GM19238 (cell line): Measurements from ENCODE around the gene PDE6D.
"Not testable (repeated sequence)": the region's sequence is repeated elsewhere in the genome, so short reads cannot be mapped to it uniquely, and the experiment has no call there.

Experiments
- DNase-seq: peaks from one replicate; pipeline ENCODE4 v3.0.0; 2011; ENCODE audit warnings: low spot score; ENCODE audit not compliant: insufficient read length

Gene PDE6D

GRCh38 chr2:231720292-231720986, 60.6 kb downstream of the PDE6D start:
- no peak for DNase-seq

GRCh38 chr2:231718799-231719198, 62.3 kb downstream of the PDE6D start:
- DNase-seq = no peak

- peak; percentile 72 for DNase-seq
Observed at GRCh38 chr2:231717281-231718171, 63.6 kb downstream of the PDE6D start.

GRCh38 chr2:231716666-231717280, 64.3 kb downstream of the PDE6D start:
- DNase-seq = no peak

- DNase-seq = no peak
Observed at GRCh38 chr2:231715988-231716616, 65.0 kb downstream of the PDE6D start.

- no peak for DNase-seq
Observed at GRCh38 chr2:231715499-231715837, 65.6 kb downstream of the PDE6D start.

- no peak for DNase-seq
Observed at GRCh38 chr2:231714639-231715498, 66.2 kb downstream of the PDE6D start.

DNA sequence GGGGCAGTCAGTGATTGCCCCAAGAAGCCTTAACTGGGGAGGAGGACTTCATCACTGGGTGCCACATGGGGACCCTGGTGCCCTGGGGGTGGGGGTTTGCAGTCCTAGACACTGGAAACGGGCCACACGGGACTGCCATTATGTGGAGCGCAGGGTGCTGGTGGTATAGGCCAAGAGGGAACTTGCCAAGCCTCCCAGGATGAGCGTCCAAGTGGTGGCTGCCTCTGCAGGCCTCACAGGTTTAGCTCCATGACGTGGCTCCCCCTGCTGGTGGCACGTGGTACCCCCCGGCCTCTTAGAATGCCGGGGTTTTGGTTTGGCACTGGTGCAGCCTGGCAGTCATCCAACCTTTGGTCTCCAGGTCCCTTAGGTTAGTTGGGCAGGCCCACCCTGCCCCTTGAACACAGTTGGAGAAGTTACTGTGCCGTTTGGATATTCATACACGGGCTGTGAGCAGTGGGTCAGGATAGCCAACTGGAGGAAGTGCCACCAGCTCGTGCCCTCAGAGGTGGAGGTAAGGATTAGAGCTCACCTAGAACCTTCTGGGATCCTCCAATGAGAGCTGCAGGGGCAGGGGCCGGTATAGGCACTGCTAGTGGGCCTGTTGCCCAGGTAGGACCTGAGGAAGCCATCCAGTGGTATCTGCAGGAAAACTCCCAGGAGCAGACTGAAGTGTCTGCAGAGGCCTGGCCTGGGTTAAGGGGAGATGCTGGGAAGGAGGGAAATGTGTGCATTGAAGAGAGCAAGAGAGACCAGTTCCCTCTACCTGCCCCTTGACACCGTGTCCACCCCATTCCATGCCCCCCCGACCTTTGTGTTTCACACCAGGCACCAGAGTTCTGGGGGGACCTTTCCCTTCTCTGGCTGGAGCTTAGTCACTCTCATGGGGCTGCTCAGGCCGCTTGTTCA, 67.1 kb downstream of the PDE6D start:
- DNase-seq = peak; percentile 65

DNA sequence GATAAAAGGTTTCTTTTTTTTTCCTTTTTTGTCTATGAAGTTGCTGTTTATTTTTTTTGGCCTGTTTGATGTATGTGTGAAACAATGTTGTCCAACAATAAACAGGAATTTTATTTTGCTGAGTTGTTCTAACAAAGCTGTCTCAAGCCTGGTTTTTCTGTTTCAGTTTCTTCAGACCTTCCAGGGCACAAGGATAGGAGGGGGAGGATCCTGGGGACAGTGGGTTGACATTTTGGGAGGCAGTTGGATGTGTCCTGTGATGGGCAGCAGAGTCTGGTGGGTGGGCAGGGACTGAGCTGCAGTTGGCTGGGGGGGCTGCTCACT, 67.7 kb downstream of the PDE6D start:
- not testable (repeated sequence) for DNase-seq

DNA sequence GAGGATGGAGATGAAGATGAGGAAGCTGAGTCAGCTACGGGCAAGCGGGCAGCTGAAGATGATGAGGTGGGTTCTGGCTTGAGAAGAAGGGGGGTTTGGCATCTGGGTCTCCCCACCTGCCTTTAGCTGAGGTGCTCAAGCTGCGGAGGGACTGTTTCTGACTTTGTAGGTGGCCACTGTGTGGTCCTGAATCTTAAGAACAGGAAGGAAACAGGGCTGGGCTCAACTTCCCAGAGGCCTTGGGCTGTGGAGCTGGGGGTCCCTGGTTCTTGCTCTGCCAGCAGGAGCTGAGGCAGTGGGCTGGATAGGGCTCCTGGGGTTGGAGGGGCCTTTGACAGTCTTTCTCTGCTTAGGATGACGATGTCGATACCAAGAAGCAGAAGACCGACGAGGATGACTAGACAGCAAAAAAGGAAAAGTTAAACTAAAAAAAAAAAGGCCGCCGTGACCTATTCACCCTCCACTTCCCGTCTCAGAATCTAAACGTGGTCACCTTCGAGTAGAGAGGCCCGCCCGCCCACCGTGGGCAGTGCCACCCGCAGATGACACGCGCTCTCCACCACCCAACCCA, 68.5 kb downstream of the PDE6D start:
- DNase-seq = not testable (repeated sequence)

DNA sequence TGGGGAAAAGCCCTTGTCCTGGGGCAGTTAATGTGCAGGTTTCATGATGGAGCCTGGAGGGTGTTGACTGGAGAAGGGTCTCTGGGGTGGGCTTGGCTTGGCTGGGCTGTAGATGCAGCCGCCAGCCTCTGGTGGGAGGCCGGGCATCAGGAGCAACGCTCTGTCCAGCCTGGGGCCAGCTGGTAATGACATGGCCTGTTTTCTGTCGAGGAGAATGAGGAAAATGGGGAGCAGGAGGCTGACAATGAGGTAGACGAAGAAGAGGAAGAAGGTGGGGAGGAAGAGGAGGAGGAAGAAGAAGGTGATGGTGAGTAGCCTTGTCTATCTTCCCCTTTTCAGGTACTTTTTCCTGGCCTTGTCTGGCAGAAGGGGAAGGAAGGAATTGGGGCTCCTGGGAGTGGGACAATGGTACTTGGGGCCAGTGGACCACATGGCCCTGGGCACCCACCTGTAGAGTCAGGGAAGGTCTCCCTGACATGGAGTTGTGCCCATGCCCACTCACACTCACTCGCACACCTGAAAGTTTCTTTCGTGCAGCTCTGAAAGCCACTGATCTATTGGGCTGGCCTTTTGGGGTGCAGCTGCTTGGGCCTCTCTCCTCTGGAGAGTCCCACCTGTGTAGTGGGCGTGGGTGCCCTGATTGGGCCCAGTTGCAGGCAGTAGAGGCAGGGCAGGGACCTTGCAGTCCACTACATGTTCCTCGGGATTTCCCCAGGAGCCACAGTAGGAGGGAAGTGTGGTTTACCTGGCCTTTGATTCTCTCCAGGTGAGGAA, 69.2 kb downstream of the PDE6D start:
- no peak for DNase-seq

GRCh38 chr2:231710799-231711676, 70.0 kb downstream of the PDE6D start:
- DNase-seq = no peak

- DNase-seq = peak; percentile 81
Observed at GRCh38 chr2:231709981-231710798, 70.9 kb downstream of the PDE6D start.

DNA sequence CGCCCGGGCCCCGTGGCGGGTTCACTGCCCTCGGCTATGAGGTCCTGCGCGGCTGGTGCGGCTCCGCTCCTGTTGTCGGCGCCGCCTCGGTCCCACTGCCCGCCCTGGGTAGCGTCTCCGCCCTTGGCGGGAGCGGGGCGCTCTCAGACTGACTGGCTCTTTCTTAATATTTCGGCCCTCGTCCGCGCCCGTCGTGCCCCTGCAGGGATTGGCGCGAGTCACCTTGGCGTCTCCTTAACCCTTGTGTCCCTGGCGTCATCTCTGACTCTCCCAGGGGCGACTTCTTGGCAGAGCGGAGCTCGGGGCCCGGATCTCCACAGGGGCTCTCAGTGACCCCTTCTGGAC, 71.5 kb downstream of the PDE6D start:
- DNase-seq = no peak

- DNase-seq = no peak
Observed at GRCh38 chr2:231708773-231709635, 72.1 kb downstream of the PDE6D start.
